Keratinocyte (primary cell): Measurements from ENCODE around the gene MAGI2. TPM values are rescaled to one million over a fixed set of nuclear protein-coding genes. Genes with fewer than 3 reads are reported as not detected.

ENCODE experiments used
- DNase-seq: peaks from one replicate; pipeline ENCODE4 v3.0.0-alpha.2; 2011; ENCODE audit warnings: low read depth, missing footprints, low spot score
- FAIRE-seq: peaks from 2 replicates; lab custom pipeline; 2011; peaks lifted over from hg19 to GRCh38; lab: Jason Lieb, UNC
- H2AFZ ChIP-seq: 2 replicates; pipeline ENCODE4 v1.6.0; 2012; ENCODE audit warnings: low read length, control low read depth, inconsistent platforms; ENCODE audit not compliant: control insufficient read depth
- H3K27ac ChIP-seq: 2 replicates; pipeline ENCODE4 v1.5.1; 2011; ENCODE audit warnings: low read length; ENCODE audit not compliant: control insufficient read depth, insufficient read depth
- H3K27me3 ChIP-seq: 3 replicates; pipeline ENCODE4 v1.6.0; 2011; ENCODE audit warnings: low read length; ENCODE audit not compliant: control insufficient read depth, insufficient read depth; ENCODE audit errors: extremely low read depth
- H3K36me3 ChIP-seq, 2 experiments: 2 replicates in 1 of 2; 3 replicates in 1 of 2; pipeline ENCODE4 v1.5.1; 2011; ENCODE audit warnings: low read length in 2 of 2, mild to moderate bottlenecking in 1 of 2; ENCODE audit not compliant: control insufficient read depth in 2 of 2, insufficient read depth in 2 of 2; ENCODE audit errors: extremely low read depth in 1 of 2
- H3K4me1 ChIP-seq: 3 replicates; pipeline ENCODE4 v1.5.1; 2011; ENCODE audit warnings: low read length; ENCODE audit not compliant: control insufficient read depth, insufficient read depth; ENCODE audit errors: extremely low read depth
- H3K4me2 ChIP-seq: 3 replicates; pipeline ENCODE4 v1.6.0; 2011; ENCODE audit warnings: low read depth, low read length; ENCODE audit not compliant: control insufficient read depth, insufficient read depth; ENCODE audit errors: extremely low read depth
- H3K4me3 ChIP-seq, 3 experiments: fragments of 200-600 bp in 1 of 3; sonication (generic) in 1 of 3; 2 replicates in 2 of 3; 3 replicates in 1 of 3; pipeline ENCODE4 v1.5.1; 2011 to 2016; ENCODE audit warnings: low read length in 3 of 3, mild to moderate bottlenecking in 3 of 3, control low read depth in 2 of 3, inconsistent platforms in 1 of 3, low read depth in 1 of 3, mixed read lengths in 1 of 3, mixed run types in 1 of 3, moderate library complexity in 1 of 3; ENCODE audit not compliant: control insufficient read depth in 2 of 3, insufficient read depth in 2 of 3; ENCODE audit errors: extremely low read depth in 1 of 3
- H3K79me2 ChIP-seq: 2 replicates; pipeline ENCODE4 v1.6.0; 2012; ENCODE audit warnings: low read length; ENCODE audit not compliant: control insufficient read depth, insufficient read depth
- H3K9ac ChIP-seq: 3 replicates; pipeline ENCODE4 v1.6.0; 2011; ENCODE audit warnings: low read length; ENCODE audit not compliant: control insufficient read depth, insufficient read depth; ENCODE audit errors: extremely low read depth
- H3K9me1 ChIP-seq: 3 replicates; pipeline ENCODE4 v1.6.0; 2011; ENCODE audit warnings: low read length; ENCODE audit not compliant: control insufficient read depth, insufficient read depth; ENCODE audit errors: extremely low read depth
- H3K9me3 ChIP-seq: 2 replicates; pipeline ENCODE4 v1.5.1; 2012; ENCODE audit warnings: low read depth, low read length; ENCODE audit not compliant: control insufficient read depth
- H4K20me1 ChIP-seq: 3 replicates; pipeline ENCODE4 v1.6.0; 2011; ENCODE audit warnings: low read length; ENCODE audit not compliant: control insufficient read depth, insufficient read depth; ENCODE audit errors: extremely low read depth
- CTCF ChIP-seq, 3 experiments: IDR thresholded peaks in 1 of 3; conservative IDR thresholded peaks in 1 of 3; optimal IDR thresholded peaks in 1 of 3; 2 replicates in 2 of 3; 3 replicates in 1 of 3; pipeline versions ENCODE3 to v1.5.1; 2011; ENCODE audit warnings: low read length in 3 of 3, mild to moderate bottlenecking in 3 of 3, moderate library complexity in 2 of 3, control low read depth in 1 of 3, inconsistent platforms in 1 of 3; ENCODE audit not compliant: insufficient read depth in 2 of 3; ENCODE audit errors: extremely low read depth in 1 of 3
- EZH2 ChIP-seq: IDR thresholded peaks from one replicate; pipeline ENCODE4 v1.6.1; 2012; ENCODE audit warnings: inconsistent platforms, mild to moderate bottlenecking, low read length, moderate library complexity
- dilution Hi-C: fragments of 300-500 bp; cut with MboI; formaldehyde crosslinking; loops from one replicate; pipeline ENCODE4 v1.7.0; 2020; ENCODE audit warnings: low sequenced_read_pairs; ENCODE audit not compliant: extremely low pct_ligation_motif_present
- polyA plus RNA-seq, 5 experiments: library from polyadenylated mRNA; depleted of rRNA in 3 of 5; stranded (reverse) in 3 of 5; stranded (forward) in 1 of 5; unstranded in 1 of 5; fragments of >200 nt; gene quantifications; 1 replicate in 1 of 5; 2 replicates in 3 of 5; 3 replicates in 1 of 5; pipeline versions ENCODE4 v1.2.1 to v1.2.3, GENCODE V29; 2011 to 2012; ENCODE audit warnings: missing spikeins in 2 of 5, low read depth in 1 of 5, low replicate concordance in 1 of 5

Gene MAGI2
- polyA plus RNA-seq, 1 donor (not counting 4 experiments of a cell fraction or from before 2014, with no cell fraction given): 0.07 TPM

- H3K9me3 ChIP-seq: no peaks in the 10 kb centered on the region
- H3K4me3 ChIP-seq: no peak overlapping the region
- no peaks in the 10 kb centered on the region for H3K27me3 ChIP-seq
- no peak overlapping the region for H3K9ac ChIP-seq
- H4K20me1 ChIP-seq: no peaks in the 10 kb centered on the region
- no peaks in the 10 kb centered on the region for H3K9me1 ChIP-seq
- dilution Hi-C loops: no loop called here
- H3K36me3 ChIP-seq: no peaks in the 10 kb centered on the region
- H3K4me1 ChIP-seq: no peaks in the 10 kb centered on the region
- no peak overlapping the region for H3K4me2 ChIP-seq
- FAIRE-seq (no peak), DNase-seq (no peak)
- no peaks in the 10 kb centered on the region for H3K79me2 ChIP-seq
- no peak overlapping the region for H2AFZ ChIP-seq
- TF ChIP-seq CTCF (optimal IDR thresholded peaks at IDR 0.05 in 1 of 3, IDR thresholded peaks at IDR 0.05 in 1 of 3, conservative IDR thresholded peaks at IDR 0.05 in 1 of 3; ENCODE audit: extremely low read depth in 1 of 3, insufficient read depth in 2 of 3, low read length in 3 of 3) (no peak), EZH2 (no peak)
- no peak overlapping the region for H3K27ac ChIP-seq
Measured at GRCh38 chr7:78055001-78055573, 1398.4 kb downstream of the MAGI2 start.

- Histone ChIP-seq H3K4me3 (no peak overlapping the region), H3K9me3 (no peaks in the 10 kb centered on the region), H2AFZ (no peak overlapping the region), H3K79me2 (no peaks in the 10 kb centered on the region), H3K27ac (no peak overlapping the region), H3K36me3 (no peaks in the 10 kb centered on the region), H4K20me1 (no peaks in the 10 kb centered on the region), H3K9me1 (no peaks in the 10 kb centered on the region), H3K27me3 (no peaks in the 10 kb centered on the region), H3K4me2 (no peak overlapping the region), H3K4me1 (no peaks in the 10 kb centered on the region), H3K9ac (no peak overlapping the region)
- dilution Hi-C loops: no loop called here
- no peak for TF ChIP-seq CTCF (optimal IDR thresholded peaks at IDR 0.05 in 1 of 3, IDR thresholded peaks at IDR 0.05 in 1 of 3, conservative IDR thresholded peaks at IDR 0.05 in 1 of 3; ENCODE audit: extremely low read depth in 1 of 3, insufficient read depth in 2 of 3, low read length in 3 of 3)
- TF ChIP-seq EZH2: no peak
- no peak for FAIRE-seq
- DNase-seq: no peak
Measured at GRCh38 chr7:78052112-78052511, 1401.4 kb downstream of the MAGI2 start.
